SU-DHL-6 (cell line): ENCODE results near the gene PIEZO1.

Experiments used
- EZH2phosphoT487 ChIP-seq: fragments of 200-600 bp; sonication (generic), shearing (Covaris generic); conservative IDR thresholded peaks from 2 replicates; pipeline ENCODE4 v1.6.1; 2018; ENCODE audit warnings: mild to moderate bottlenecking, antibody characterized with exemption, low read length, moderate library complexity, mixed read lengths
- TF ChIP-seq, protein P1 (sequence below): fragments of 200-600 bp; sonication (generic); IDR thresholded peaks from one replicate; pipeline ENCODE4 v1.5.1; 2017; ENCODE audit warnings: antibody characterized with exemption, mild to moderate bottlenecking, low read length, moderate library complexity; ENCODE audit not compliant: insufficient read depth, poor library complexity, severe bottlenecking

DNA sequence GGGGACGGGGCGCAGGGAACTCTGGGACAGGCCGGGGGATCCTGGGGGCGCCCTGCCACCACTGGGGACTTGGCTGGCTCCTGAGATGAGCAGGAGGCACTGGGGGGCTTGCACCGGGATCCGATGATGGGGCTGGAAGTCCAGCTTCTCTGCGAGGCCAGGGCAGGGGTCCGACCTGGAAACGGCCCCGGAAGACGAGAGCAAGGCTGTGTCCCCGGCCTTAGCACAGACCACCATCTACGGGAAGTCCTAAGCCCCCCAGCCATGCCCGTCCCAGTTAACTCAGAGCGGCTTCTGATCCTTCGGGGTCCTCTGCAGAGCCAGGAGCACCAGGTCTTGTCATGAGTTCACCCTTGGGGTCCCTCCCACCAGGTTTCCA, 19.1 kb upstream of the PIEZO1 start:
- TF ChIP-seq EZH2phosphoT487: no peak
- TF ChIP-seq, protein P1, sequence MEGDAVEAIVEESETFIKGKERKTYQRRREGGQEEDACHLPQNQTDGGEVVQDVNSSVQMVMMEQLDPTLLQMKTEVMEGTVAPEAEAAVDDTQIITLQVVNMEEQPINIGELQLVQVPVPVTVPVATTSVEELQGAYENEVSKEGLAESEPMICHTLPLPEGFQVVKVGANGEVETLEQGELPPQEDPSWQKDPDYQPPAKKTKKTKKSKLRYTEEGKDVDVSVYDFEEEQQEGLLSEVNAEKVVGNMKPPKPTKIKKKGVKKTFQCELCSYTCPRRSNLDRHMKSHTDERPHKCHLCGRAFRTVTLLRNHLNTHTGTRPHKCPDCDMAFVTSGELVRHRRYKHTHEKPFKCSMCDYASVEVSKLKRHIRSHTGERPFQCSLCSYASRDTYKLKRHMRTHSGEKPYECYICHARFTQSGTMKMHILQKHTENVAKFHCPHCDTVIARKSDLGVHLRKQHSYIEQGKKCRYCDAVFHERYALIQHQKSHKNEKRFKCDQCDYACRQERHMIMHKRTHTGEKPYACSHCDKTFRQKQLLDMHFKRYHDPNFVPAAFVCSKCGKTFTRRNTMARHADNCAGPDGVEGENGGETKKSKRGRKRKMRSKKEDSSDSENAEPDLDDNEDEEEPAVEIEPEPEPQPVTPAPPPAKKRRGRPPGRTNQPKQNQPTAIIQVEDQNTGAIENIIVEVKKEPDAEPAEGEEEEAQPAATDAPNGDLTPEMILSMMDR: no peak
